GM12872 (cell line): Measurements from ENCODE around the gene HSH2D.

ENCODE experiments used
- TF ChIP-seq, protein P1 (sequence below): IDR thresholded peaks from 3 replicates; pipeline ENCODE4 v1.5.1; 2011; ENCODE audit warnings: low read depth, mild to moderate bottlenecking, low read length, moderate library complexity; ENCODE audit not compliant: insufficient read depth

Gene HSH2D

DNA sequence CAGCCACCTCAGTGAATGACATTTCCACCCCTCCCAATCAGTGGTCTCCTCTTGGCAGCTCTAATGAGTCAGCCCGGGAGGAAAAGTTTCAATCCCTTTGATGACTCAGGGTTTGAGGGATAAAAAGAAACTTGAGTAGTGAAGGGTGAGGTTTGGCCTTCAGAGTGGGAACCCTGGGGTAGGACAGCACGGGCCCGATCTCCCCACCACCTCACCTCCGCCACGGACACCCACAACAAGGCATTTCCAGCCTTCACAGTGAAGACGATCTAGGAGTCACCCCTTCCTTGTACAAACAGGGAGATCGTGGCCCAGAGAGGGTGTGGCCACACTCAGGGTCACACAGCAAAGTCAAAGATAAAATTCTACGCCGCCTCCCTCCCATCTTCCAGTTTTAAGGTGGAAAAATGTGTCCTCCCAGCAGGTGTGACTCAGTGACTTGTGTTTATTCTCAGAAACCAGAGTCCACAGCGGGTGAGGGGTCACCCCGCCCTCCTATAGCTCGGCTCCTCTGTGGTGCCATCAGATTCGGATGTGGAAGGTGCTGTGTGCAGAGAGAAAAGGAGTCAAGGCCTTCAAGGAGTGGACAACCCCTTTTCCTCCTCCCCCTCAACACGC lies 17.6 kb downstream of the HSH2D start:
- TF ChIP-seq, protein P1, sequence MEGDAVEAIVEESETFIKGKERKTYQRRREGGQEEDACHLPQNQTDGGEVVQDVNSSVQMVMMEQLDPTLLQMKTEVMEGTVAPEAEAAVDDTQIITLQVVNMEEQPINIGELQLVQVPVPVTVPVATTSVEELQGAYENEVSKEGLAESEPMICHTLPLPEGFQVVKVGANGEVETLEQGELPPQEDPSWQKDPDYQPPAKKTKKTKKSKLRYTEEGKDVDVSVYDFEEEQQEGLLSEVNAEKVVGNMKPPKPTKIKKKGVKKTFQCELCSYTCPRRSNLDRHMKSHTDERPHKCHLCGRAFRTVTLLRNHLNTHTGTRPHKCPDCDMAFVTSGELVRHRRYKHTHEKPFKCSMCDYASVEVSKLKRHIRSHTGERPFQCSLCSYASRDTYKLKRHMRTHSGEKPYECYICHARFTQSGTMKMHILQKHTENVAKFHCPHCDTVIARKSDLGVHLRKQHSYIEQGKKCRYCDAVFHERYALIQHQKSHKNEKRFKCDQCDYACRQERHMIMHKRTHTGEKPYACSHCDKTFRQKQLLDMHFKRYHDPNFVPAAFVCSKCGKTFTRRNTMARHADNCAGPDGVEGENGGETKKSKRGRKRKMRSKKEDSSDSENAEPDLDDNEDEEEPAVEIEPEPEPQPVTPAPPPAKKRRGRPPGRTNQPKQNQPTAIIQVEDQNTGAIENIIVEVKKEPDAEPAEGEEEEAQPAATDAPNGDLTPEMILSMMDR = no peak

- TF ChIP-seq, protein P1 = no peak
Measured at GRCh38 chr19:16161840-16162239, 18.4 kb downstream of the HSH2D start.

- TF ChIP-seq, protein P1 = no peak
Measured at GRCh38 chr19:16164222-16164890, 20.9 kb downstream of the HSH2D start.

GRCh38 chr19:16166417-16166816 lies 22.9 kb downstream of the HSH2D start:
- TF ChIP-seq, protein P1 = no peak

DNA sequence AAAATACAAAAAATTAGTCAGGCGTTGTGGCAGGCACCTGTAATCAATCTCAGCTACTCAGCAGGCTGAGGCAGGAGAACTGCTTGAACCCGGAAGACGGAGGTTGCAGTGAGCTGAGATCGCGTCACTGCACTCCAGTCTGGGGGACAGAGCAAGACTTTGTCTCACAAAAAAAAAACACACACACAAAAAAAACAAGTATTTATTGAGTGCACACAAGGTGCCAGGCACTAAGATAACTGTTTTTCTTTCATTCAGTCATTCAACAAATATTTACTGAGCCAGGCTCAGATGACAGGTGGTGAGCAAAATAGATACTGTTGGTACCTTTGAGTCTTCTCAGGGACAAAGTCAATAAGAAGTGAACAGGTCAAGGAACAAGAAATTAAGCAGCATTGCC lies 23.6 kb downstream of the HSH2D start:
- TF ChIP-seq, protein P1 = no peak

GRCh38 chr19:16168465-16169081 lies 25.1 kb downstream of the HSH2D start:
- TF ChIP-seq, protein P1 = no peak

DNA sequence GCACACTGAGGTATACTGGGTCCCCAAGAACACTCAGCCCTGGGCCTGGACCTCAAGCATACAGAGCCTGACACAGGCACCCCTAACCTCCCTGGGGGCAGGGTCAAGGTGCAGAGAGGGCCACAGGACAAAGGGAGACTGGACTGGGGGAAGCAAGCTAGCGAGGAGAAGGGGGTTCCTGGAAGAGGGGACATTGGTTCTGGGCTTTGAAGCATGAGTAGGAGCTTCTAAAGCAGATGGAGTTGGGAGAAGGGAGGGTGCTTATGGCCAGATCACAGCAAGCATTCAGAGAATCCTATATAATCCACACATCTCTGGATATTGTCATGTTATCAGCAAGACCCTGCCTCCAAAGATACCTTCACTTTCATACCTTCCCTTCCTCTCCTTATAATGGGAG lies 26.6 kb downstream of the HSH2D start:
- TF ChIP-seq, protein P1 = no peak
